ENCODE results near the gene CELSR1.
"Not testable (repeated sequence)": the region's sequence is repeated elsewhere in the genome, so short reads cannot be mapped to it uniquely, and the experiment has no call there.

Gene CELSR1

DNA sequence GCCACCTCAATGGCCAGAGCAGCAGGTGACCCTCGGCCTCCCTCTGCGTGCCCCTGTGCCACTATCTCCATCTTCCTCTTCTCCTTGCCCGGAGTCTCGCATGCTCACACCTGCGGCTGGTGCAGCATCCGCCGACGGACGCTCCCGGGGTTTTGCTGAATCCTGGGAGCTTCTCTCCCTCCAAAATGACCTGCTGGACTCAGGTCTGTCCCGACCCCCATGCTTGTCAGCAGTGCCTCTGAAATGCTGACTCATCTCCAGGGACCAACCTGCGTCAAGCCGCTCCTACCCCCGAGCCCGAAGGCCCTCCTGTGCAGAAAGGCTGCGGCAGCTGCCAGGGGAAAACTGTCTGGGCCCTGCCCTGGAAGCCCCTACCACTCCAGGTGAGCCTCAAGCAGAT is 58.4 kb downstream of the CELSR1 start:
- no peak for DNase-seq (ENCODE audit: low read depth)

DNA sequence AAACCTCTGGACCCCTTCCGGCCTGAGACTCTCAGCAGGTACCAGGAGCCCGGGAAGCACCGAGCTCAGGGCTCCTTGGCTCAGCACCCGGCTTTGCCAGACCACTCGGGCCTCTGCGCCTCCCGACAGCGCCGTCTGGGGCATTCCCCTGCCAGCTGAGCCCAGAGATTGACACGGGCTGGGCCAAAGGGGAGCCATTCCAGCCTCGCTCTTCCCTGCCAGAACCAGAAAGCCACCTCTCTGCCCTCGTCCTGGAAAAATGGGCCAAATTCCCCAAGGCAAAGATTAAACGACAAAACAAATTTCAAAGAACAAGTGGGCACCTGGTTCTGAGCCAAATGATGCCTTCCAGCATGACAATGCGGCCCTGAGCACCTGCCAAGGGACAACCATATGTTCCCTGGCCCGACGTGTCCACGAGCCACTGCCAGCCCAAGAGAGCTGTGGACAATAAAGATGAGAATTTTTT is 59.3 kb downstream of the CELSR1 start:
- no peak for DNase-seq (ENCODE audit: low read depth)

DNA sequence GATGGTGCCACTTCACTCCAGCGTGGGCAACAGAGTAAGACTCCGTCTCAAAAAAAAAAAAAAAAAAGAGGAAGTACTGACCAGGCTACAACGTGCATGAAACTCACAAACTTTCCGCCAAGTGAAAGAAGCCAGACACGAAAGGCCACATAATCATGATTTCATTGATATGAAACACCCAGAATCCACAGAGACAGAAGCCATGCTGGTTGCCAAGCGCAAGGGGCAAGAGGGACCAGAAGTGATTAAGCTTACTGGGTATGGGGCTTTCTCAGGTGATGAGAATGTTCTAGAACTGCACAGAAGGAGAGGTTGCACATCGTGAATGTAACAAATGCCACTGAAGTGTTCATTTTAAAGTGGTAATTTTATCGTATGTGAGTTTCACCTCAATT is 60.9 kb downstream of the CELSR1 start:
- no peak for DNase-seq (ENCODE audit: low read depth)

DNA sequence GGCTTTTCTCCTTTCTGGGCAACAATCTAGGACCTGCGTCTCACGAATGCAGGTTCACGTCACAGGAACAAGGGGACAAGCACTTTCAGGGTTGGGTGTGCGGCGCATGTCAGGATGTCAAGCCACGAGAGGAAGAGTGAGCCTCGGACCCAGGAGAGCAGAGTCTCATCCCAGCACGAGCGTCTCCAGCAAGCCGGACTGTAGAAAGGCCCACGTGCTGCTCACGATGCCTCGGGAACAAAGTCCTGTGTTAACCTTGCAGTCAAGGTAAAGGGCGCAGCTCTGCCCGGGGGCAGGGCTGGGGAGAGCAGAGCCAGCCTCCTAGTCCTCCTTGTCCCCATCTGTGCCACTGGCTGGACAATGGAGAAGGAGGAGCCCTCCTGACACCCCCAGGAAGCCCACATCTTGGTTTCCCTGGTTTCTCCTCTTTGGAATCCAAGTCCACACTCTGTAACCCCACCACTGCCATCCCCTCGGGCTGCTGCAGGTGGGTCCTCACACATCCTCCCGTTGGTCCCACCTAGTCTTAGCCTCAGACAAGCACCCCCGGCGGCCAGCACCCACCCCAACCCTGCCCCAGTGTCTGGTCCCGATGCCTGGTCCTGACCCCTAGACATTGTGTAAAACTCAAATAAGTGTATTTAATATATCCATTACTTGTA is 63.4 kb downstream of the CELSR1 start:
- no peak for DNase-seq (ENCODE audit: low read depth)

GRCh38 chr22:46473021-46473779 is 64.2 kb downstream of the CELSR1 start:
- no peak for DNase-seq (ENCODE audit: low read depth)

GRCh38 chr22:46472722-46473016 is 64.8 kb downstream of the CELSR1 start:
- no peak for DNase-seq (ENCODE audit: low read depth)

- DNase-seq (ENCODE audit: low read depth) = no peak
Measured at GRCh38 chr22:46471901-46472721, 65.3 kb downstream of the CELSR1 start.

- not testable (repeated sequence) for DNase-seq (ENCODE audit: low read depth)
Measured at GRCh38 chr22:46471330-46471729, 66.1 kb downstream of the CELSR1 start.

GRCh38 chr22:46469711-46470110 is 67.7 kb downstream of the CELSR1 start:
- no peak for DNase-seq (ENCODE audit: low read depth)

- no peak for DNase-seq (ENCODE audit: low read depth)
Measured at GRCh38 chr22:46467006-46467405, 70.4 kb downstream of the CELSR1 start.

DNA sequence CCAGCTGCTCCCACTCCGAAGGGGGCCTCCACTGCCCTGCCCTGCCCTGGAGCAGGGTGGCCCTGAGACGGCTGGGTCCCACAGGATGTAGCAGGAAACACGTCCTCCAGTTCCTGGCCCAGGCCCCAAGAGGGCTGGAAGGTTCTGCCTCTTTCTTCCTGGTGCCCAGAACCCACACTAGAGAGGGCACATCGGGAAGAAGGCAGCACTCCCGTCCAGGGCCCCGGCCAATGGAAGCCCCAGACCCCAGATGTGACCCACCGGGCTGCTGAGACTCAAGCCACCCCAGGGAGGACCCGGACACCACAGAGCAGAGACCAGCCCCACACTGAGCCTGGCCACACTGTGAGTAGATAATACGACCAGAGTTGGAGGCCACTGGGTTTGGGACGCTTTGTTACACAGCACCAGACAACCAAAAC is 71.2 kb downstream of the CELSR1 start:
- DNase-seq (ENCODE audit: low read depth) = no peak

GRCh38 chr22:46465793-46466192 is 71.6 kb downstream of the CELSR1 start:
- DNase-seq (ENCODE audit: low read depth) = no peak

- no peak for DNase-seq (ENCODE audit: low read depth)
Measured at GRCh38 chr22:46465345-46465720, 72.1 kb downstream of the CELSR1 start.

GRCh38 chr22:46464701-46465344 is 72.6 kb downstream of the CELSR1 start:
- DNase-seq (ENCODE audit: low read depth) = no peak

GRCh38 chr22:46464296-46464695 is 73.1 kb downstream of the CELSR1 start:
- no peak for DNase-seq (ENCODE audit: low read depth)

DNA sequence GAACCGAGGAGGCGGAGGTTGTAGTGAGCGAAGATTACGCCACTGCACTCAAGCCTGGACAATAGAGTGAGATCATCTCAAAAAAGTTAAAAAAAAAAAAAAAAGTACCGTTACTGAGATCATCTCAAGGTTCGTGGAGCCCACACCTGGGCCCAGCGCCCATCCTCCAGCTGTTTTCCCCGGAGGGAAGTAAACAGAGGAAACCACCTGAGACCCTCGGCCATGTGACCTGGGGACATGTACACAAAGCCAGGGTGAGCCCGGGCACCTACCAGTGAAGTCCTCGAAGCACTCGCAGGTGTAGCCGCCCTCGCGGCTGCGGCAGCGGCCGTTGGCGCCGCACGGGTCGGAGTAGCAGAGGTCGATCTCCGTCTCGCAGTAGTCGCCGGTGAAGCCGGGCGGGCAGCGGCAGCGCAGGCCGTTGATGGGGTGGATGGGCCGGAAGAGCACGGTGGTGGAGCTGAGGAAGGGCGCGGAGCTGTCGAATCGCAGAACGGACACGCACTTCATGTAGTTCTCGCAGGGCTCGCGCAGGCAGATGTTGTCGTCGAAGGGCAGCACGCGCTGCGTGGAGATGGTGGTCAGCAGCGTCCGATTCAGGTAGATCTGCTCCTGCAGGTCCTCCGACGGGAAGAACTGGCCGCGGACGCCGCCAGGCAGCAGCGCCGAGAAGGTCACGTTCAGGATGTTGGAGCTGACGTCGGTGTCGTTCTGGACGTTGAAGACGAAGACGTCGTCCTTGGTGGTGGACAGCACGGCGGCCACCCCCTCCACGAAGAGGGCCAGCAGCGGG is 73.8 kb downstream of the CELSR1 start:
- no peak for DNase-seq (ENCODE audit: low read depth)

- peak; percentile 51 for DNase-seq (ENCODE audit: low read depth)
Measured at GRCh38 chr22:46462726-46463371, 74.6 kb downstream of the CELSR1 start.

DNA sequence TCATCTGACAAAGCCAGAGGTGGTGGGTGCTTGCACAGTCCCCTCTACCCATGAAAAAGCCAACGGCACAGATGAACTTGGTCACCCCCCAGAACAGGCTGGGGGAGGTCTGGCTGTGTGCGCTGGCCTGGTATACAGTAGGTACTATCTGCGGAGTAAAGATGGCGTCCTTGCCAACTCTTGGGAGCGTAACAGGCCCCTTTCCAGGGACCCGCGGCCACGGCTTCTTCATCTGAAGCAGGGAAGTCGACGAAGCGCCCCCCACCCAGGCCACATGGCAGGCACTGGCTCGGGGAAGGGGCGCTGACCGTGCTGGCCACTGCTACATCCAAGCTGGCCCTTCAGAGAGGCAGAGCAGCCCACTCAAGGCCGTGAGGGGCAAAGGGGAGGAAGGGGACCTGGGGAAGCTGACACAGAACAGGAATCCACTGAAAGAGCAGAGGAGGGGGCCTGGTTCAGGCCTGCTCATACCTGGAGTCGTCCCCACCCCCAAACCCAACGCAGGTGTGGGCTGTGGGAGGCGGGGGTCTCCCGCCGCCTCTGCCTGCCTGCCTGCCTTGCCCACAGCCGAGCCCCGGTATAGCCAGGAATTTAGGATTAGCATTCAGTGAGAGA is 75.7 kb downstream of the CELSR1 start:
- DNase-seq (ENCODE audit: low read depth) = no peak

- DNase-seq (ENCODE audit: low read depth) = no peak
Measured at GRCh38 chr22:46460857-46461256, 76.6 kb downstream of the CELSR1 start.

- DNase-seq (ENCODE audit: low read depth) = no peak
Measured at GRCh38 chr22:46459347-46460065, 77.9 kb downstream of the CELSR1 start.
